SK-N-SH treated with all-trans-retinoic acid at 6 μM for 48 hours (cell line): Measurements from ENCODE around the gene IQSEC1.

ENCODE experiments used
- ATAC-seq: fragments of 200-7000 bp; cut with Tn5 transposase; 3 replicates; pipeline ENCODE4 v1.9.1; 2020; ENCODE audit warnings: mild to moderate bottlenecking, moderate library complexity
- BACH2 ChIP-seq: fragments of 250-450 bp; sonication (Bioruptor Pico); IDR thresholded peaks from 2 replicates; pipeline ENCODE4 v1.9.0; 2021; ENCODE audit warnings: mild to moderate bottlenecking, borderline replicate concordance
- CSDC2 ChIP-seq: fragments of 250-450 bp; sonication (Bioruptor Pico); IDR thresholded peaks from 2 replicates; pipeline ENCODE4 v1.5.0; 2020; ENCODE audit warnings: mild to moderate bottlenecking, moderate library complexity
- CSRNP3 ChIP-seq: fragments of 250-450 bp; sonication (Bioruptor Pico); IDR thresholded peaks from 2 replicates; pipeline ENCODE4 v1.5.1; 2021; ENCODE audit warnings: mild to moderate bottlenecking, moderate library complexity
- ESRRG ChIP-seq: fragments of 250-450 bp; sonication (Bioruptor Pico); IDR thresholded peaks from 2 replicates; pipeline ENCODE4 v1.6.1; 2021; ENCODE audit warnings: mild to moderate bottlenecking
- GLIS3 ChIP-seq: fragments of 250-450 bp; sonication (Bioruptor Pico); IDR thresholded peaks from 2 replicates; pipeline ENCODE4 v1.5.0; 2020; ENCODE audit warnings: mild to moderate bottlenecking, moderate library complexity
- ISL1 ChIP-seq: fragments of 250-450 bp; sonication (Bioruptor Pico); IDR thresholded peaks from 2 replicates; pipeline ENCODE4 v2.1.2; 2022; ENCODE audit warnings: mild to moderate bottlenecking, moderate library complexity
- OSR1 ChIP-seq: fragments of 250-450 bp; sonication (Bioruptor Pico); IDR thresholded peaks from 2 replicates; pipeline ENCODE4 v1.8.0; 2022; ENCODE audit warnings: moderate library complexity, mild to moderate bottlenecking, inconsistent platforms
- PATZ1 ChIP-seq: fragments of 250-450 bp; sonication (Bioruptor Pico); IDR thresholded peaks from 2 replicates; pipeline ENCODE4 v1.8.0; 2020; ENCODE audit warnings: mild to moderate bottlenecking, moderate library complexity, borderline replicate concordance
- POU6F1 ChIP-seq: fragments of 250-450 bp; sonication (Bioruptor Pico); IDR thresholded peaks from 2 replicates; pipeline ENCODE4 v1.8.0; 2021; ENCODE audit warnings: low read depth, mild to moderate bottlenecking, moderate library complexity, borderline replicate concordance
- PPARA ChIP-seq: fragments of 250-450 bp; sonication (Bioruptor Pico); IDR thresholded peaks from 2 replicates; pipeline ENCODE4 v1.5.0; 2020; ENCODE audit warnings: mild to moderate bottlenecking, borderline replicate concordance
- RARB ChIP-seq: fragments of 250-450 bp; sonication (Bioruptor Pico); IDR thresholded peaks from 2 replicates; pipeline ENCODE4 v1.8.0; 2021; ENCODE audit warnings: mild to moderate bottlenecking, moderate library complexity
- SNAI2 ChIP-seq: fragments of 250-450 bp; sonication (Bioruptor Pico); IDR thresholded peaks from 2 replicates; pipeline ENCODE4 v1.5.0; 2020; ENCODE audit warnings: mild to moderate bottlenecking, moderate library complexity
- TCF4 ChIP-seq: fragments of 250-450 bp; sonication (Bioruptor Pico); IDR thresholded peaks from 2 replicates; pipeline ENCODE4 v1.8.0; 2021; ENCODE audit warnings: mild to moderate bottlenecking, moderate library complexity, borderline replicate concordance
- TOX ChIP-seq: fragments of 250-450 bp; sonication (Bioruptor Pico); IDR thresholded peaks from 2 replicates; pipeline ENCODE4 v1.8.0; 2021; ENCODE audit warnings: mild to moderate bottlenecking, moderate library complexity, borderline replicate concordance
- TSHZ2 ChIP-seq: fragments of 250-450 bp; sonication (Bioruptor Pico); IDR thresholded peaks from 2 replicates; pipeline ENCODE4 v1.5.0; 2020; ENCODE audit warnings: mild to moderate bottlenecking, moderate library complexity
- ZFP3 ChIP-seq: fragments of 250-450 bp; sonication (Bioruptor Pico); IDR thresholded peaks from 2 replicates; pipeline ENCODE4 v1.5.0; 2020; ENCODE audit warnings: mild to moderate bottlenecking, moderate library complexity
- ZFP30 ChIP-seq: fragments of 450-650 bp; formaldehyde crosslinking; IDR thresholded peaks from 2 replicates; pipeline ENCODE4 v1.5.0; 2022; ENCODE audit warnings: mild to moderate bottlenecking, moderate library complexity
- ZNF565 ChIP-seq: fragments of 450-650 bp; formaldehyde crosslinking; conservative IDR thresholded peaks from 2 replicates; pipeline ENCODE4 v1.5.0; 2020; ENCODE audit warnings: low read depth, mild to moderate bottlenecking, moderate library complexity
- ZNF70 ChIP-seq: fragments of 450-650 bp; formaldehyde crosslinking; IDR thresholded peaks from 2 replicates; pipeline ENCODE4 v1.5.0; 2020; ENCODE audit warnings: mild to moderate bottlenecking, moderate library complexity
- ZNF8 ChIP-seq: fragments of 450-650 bp; formaldehyde crosslinking; IDR thresholded peaks from 2 replicates; pipeline ENCODE4 v1.5.0; 2020; ENCODE audit warnings: mild to moderate bottlenecking, moderate library complexity

The IQSEC1 gene

GRCh38 chr3:13054341-13055285, 18.6 kb downstream of the IQSEC1 start:
- no peak for ATAC-seq
- no peak for TF ChIP-seq PATZ1 (CRISPR knock-in tag)
- TF ChIP-seq ZFP3 (CRISPR knock-in tag): no peak
- TF ChIP-seq ZNF565 (CRISPR knock-in tag): no peak
- no peak for TF ChIP-seq ZNF70 (CRISPR knock-in tag)
- TF ChIP-seq CSRNP3 (CRISPR knock-in tag): no peak
- no peak for TF ChIP-seq TOX (CRISPR knock-in tag)
- TF ChIP-seq CSDC2 (CRISPR knock-in tag): no peak
- no peak for TF ChIP-seq ISL1 (CRISPR knock-in tag)
- TF ChIP-seq, all 23 proteins: peak for 0

GRCh38 chr3:13053893-13054292, 19.3 kb downstream of the IQSEC1 start:
- ATAC-seq: no peak
- no peak for TF ChIP-seq ISL1 (CRISPR knock-in tag)
- no peak for TF ChIP-seq ZNF8 (CRISPR knock-in tag)
- TF ChIP-seq ZNF70 (CRISPR knock-in tag): no peak
- no peak for TF ChIP-seq PPARA (CRISPR knock-in tag)
- TF ChIP-seq OSR1 (CRISPR knock-in tag): no peak
- no peak for TF ChIP-seq SNAI2
- TF ChIP-seq RARB (CRISPR knock-in tag): no peak
- no peak for TF ChIP-seq CSDC2 (CRISPR knock-in tag)
- TF ChIP-seq POU6F1 (CRISPR knock-in tag): no peak
- TF ChIP-seq ESRRG (CRISPR knock-in tag): no peak
- TF ChIP-seq PATZ1 (CRISPR knock-in tag): no peak
- no peak for TF ChIP-seq TCF4 (CRISPR knock-in tag)
- no peak for TF ChIP-seq GLIS3 (CRISPR knock-in tag)

- ATAC-seq: no peak
- TF ChIP-seq ZFP3 (CRISPR knock-in tag) (no peak), TSHZ2 (CRISPR knock-in tag) (no peak), RARB (CRISPR knock-in tag) (no peak), PATZ1 (CRISPR knock-in tag) (no peak), CSRNP3 (CRISPR knock-in tag) (no peak), TOX (CRISPR knock-in tag) (no peak), ZNF565 (CRISPR knock-in tag) (no peak), TCF4 (CRISPR knock-in tag) (no peak), ZNF70 (CRISPR knock-in tag) (no peak), ZFP30 (no peak), POU6F1 (CRISPR knock-in tag) (no peak), BACH2 (CRISPR knock-in tag) (no peak), SNAI2 (no peak)
Measured at GRCh38 chr3:13053420-13053819, 19.8 kb downstream of the IQSEC1 start.
